Fibroblast of the conjunctiva (primary cell): ENCODE results near the gene PEG3.

Experiments
- DNase-seq: peaks from one replicate; pipeline ENCODE4 v3.0.0-alpha.2; 2010; ENCODE audit warnings: low read depth

The PEG3 gene

GRCh38 chr19:56808717-56809392, 31.7 kb downstream of the PEG3 start:
- DNase-seq: no peak

- no peak for DNase-seq
Measured at GRCh38 chr19:56806639-56807038, 33.9 kb downstream of the PEG3 start.
